B cell (primary cell): ENCODE measurements around the gene PPP3CA. TPM values are rescaled to one million over a fixed set of nuclear protein-coding genes. Genes with fewer than 3 reads are reported as not detected.

Experiments
- ATAC-seq: fragments of 200-7000 bp; cut with Tn5 transposase; one replicate; pipeline ENCODE4 v1.10.0; 2021; ENCODE audit warnings: low read depth, mild to moderate bottlenecking, moderate number of reproducible peaks, moderate library complexity
- CTCF ChIA-PET: fragments of 350-600 bp; sonication (Branson Sonifier 250); formaldehyde crosslinking; loops from one replicate; lab custom pipeline; 2021; ENCODE audit warnings: antibody characterized with exemption, inconsistent platforms; lab: Charles Lee
- POLR2A ChIA-PET: fragments of 350-600 bp; sonication (Branson Sonifier 250); formaldehyde crosslinking; loops from one replicate; lab custom pipeline; 2021; ENCODE audit warnings: antibody characterized with exemption; lab: Charles Lee
- DNase-seq: peaks from one replicate; pipeline ENCODE4 v3.0.0; 2013
- H2AFZ ChIP-seq: 2 replicates; pipeline ENCODE4 v1.6.1; 2012; ENCODE audit warnings: mild to moderate bottlenecking, low read depth, low read length; ENCODE audit not compliant: insufficient read depth, poor library complexity, severe bottlenecking
- H3K27ac ChIP-seq, 2 donors: 1 replicate in 1 of 2; 2 replicates in 1 of 2; pipeline ENCODE4 v1.5.1; 2012 to 2013; ENCODE audit warnings: low read length in 2 of 2, mild to moderate bottlenecking in 2 of 2, moderate library complexity in 1 of 2
- H3K27me3 ChIP-seq, 4 experiments: fragments of 200-600 bp in 1 of 4; sonication (generic) in 1 of 4; replicated peaks in 1 of 4; 1 replicate in 2 of 4; 2 replicates in 2 of 4; pipeline versions ENCODE4 v1.6.1 to v1.7.0; 2013 to 2016; ENCODE audit warnings: low read length in 3 of 4, mild to moderate bottlenecking in 2 of 4, mixed read lengths in 1 of 4, moderate library complexity in 1 of 4; ENCODE audit not compliant: insufficient read depth in 4 of 4, control insufficient read depth in 3 of 4; ENCODE audit errors: control extremely low read depth in 1 of 4
- H3K36me3 ChIP-seq, 2 experiments: replicated peaks in 1 of 2; 1 replicate in 1 of 2; 2 replicates in 1 of 2; pipeline versions ENCODE4 v1.6.1 to v1.7.1; 2013; ENCODE audit warnings: low read length in 1 of 2; ENCODE audit not compliant: insufficient read depth in 2 of 2, control insufficient read depth in 1 of 2; ENCODE audit errors: control extremely low read depth in 1 of 2, extremely low read depth in 1 of 2
- H3K4me1 ChIP-seq, 2 donors: fragments of 200-600 bp in 1 of 2; sonication (generic) in 1 of 2; 1 replicate in 1 of 2; 2 replicates in 1 of 2; pipeline versions ENCODE4 v1.5.1 to v1.6.1; 2013 to 2017; ENCODE audit warnings: low read length in 2 of 2; ENCODE audit not compliant: control insufficient read depth in 2 of 2, insufficient read depth in 2 of 2
- H3K4me2 ChIP-seq: replicated peaks from 2 replicates; pipeline ENCODE3; 2012; ENCODE audit warnings: mild to moderate bottlenecking, low read depth, low read length; ENCODE audit not compliant: poor library complexity, severe bottlenecking
- H3K4me3 ChIP-seq, 5 experiments: fragments of 200-600 bp in 1 of 5; sonication (generic) in 1 of 5; 1 replicate in 3 of 5; 2 replicates in 2 of 5; pipeline versions ENCODE4 v1.5.1 to v1.7.0; 2011 to 2016; ENCODE audit warnings: low read length in 4 of 5, mild to moderate bottlenecking in 4 of 5, low read depth in 2 of 5, control low read depth in 1 of 5, moderate library complexity in 1 of 5; ENCODE audit not compliant: insufficient read depth in 1 of 5; ENCODE audit errors: control extremely low read depth in 1 of 5, extremely low read depth in 1 of 5
- H3K79me2 ChIP-seq: fragments of 200-600 bp; sonication (generic); one replicate; pipeline ENCODE4 v1.6.0; 2016; ENCODE audit warnings: low read length; ENCODE audit not compliant: control insufficient read depth, insufficient read depth
- H3K9ac ChIP-seq: fragments of 200-600 bp; sonication (generic); 2 replicates; pipeline ENCODE4 v1.6.1; 2017; ENCODE audit warnings: mild to moderate bottlenecking, low read length, moderate library complexity
- H3K9me3 ChIP-seq, 3 donors: one replicate each; pipeline versions ENCODE4 v1.6.1 to v1.7.1; 2013; ENCODE audit warnings: low read length in 2 of 3; ENCODE audit not compliant: control insufficient read depth in 2 of 3, insufficient read depth in 1 of 3; ENCODE audit errors: control extremely low read depth in 1 of 3
- H4K20me1 ChIP-seq: 2 replicates; pipeline ENCODE4 v1.6.0; 2012; ENCODE audit warnings: mild to moderate bottlenecking, low read length; ENCODE audit not compliant: insufficient read depth, control insufficient read depth, poor library complexity, severe bottlenecking
- H3K27ac Mint-ChIP-seq: one replicate; pipeline ENCODE4 v1.8.0; 2021; ENCODE audit warnings: mixed read lengths
- H3K27me3 Mint-ChIP-seq: one replicate; pipeline ENCODE4 v1.8.0; 2021; ENCODE audit warnings: mixed read lengths
- H3K4me1 Mint-ChIP-seq: one replicate; pipeline ENCODE4 v1.8.0; 2021; ENCODE audit warnings: mixed read lengths
- H3K4me3 Mint-ChIP-seq: one replicate; pipeline ENCODE4 v1.8.0; 2021; ENCODE audit warnings: mixed read lengths
- H3K9me3 Mint-ChIP-seq: one replicate; pipeline ENCODE4 v1.8.0; 2022; ENCODE audit warnings: mixed read lengths; ENCODE audit not compliant: insufficient read depth
- CTCF ChIP-seq: fragments of 200-600 bp; IDR thresholded peaks from one replicate; pipeline ENCODE4 v1.8.0; 2022; ENCODE audit warnings: antibody characterized with exemption, mild to moderate bottlenecking
- EZH2 ChIP-seq: IDR thresholded peaks from 2 replicates; pipeline ENCODE4 v1.6.1; 2012; ENCODE audit warnings: borderline replicate concordance, low read depth, mild to moderate bottlenecking, moderate library complexity, low read length; ENCODE audit not compliant: insufficient read depth, poor library complexity, severe bottlenecking
- WGBS: methylation state at CpG from one replicate; pipeline ENCODE4 v1.1.5; 2013; ENCODE audit warnings: missing lambda C conversion rate; ENCODE audit not compliant: insufficient coverage; 5-methylcytosine and 5-hydroxymethylcytosine counted together
- intact Hi-C: fragments of 100-400 bp; cut with micrococcal nuclease; formaldehyde crosslinking; loops from one replicate; pipeline ENCODE4 v1.10.0; 2022
- polyA plus RNA-seq: library from polyadenylated mRNA; depleted of rRNA; stranded (reverse); fragments of >200 nt; gene quantifications from 2 replicates; pipeline ENCODE4 v1.2.3, GENCODE V29; 2012
- total RNA-seq, 2 donors: library from RNA; stranded (reverse); fragments of 120-200 nt in 1 of 2; gene quantifications; 1 replicate in 1 of 2; 2 replicates in 1 of 2; pipeline versions ENCODE4 v1.2.3 to v1.2.4, GENCODE V29; 2013 to 2022

Gene PPP3CA
- total and polyA plus RNA-seq, 2 donors (not counting 1 experiment from before 2014, with no cell fraction given) = 14.3 to 85.1 TPM

GRCh38 chr4:101136373-101137370, 210.7 kb downstream of the PPP3CA start:
- intact Hi-C loops = loop anchor here (2.0 kb wide), 1 partner anchor 14 kb away; no protein-coding TSS in a partner anchor
- no peak overlapping the region for H3K9ac ChIP-seq
- no peaks in the 10 kb centered on the region for H3K27me3 Mint-ChIP-seq

More at GRCh38 chr4:101136373-101137370, 210.7 kb downstream of the PPP3CA start:
- Histone ChIP-seq H2AFZ (no peak overlapping the region), H3K9me3 (no peaks in the 10 kb centered on the region), H3K27ac (no peak overlapping the region), H3K36me3 (no peaks in the 10 kb centered on the region), H4K20me1 (peaks cover 11% of the 10 kb centered on the region), H3K4me1 (peaks cover 37 to 41% of the 10 kb centered on the region in 2 donors), H3K27me3 (no peaks in the 10 kb centered on the region), H3K4me3 (peak overlapping the region in 1 of 5 experiments; percentile 45), H3K4me2 (peak overlapping the region; percentile 58), H3K79me2 (peaks cover 98% of the 10 kb centered on the region)
- ChIA-PET CTCF (interaction anchor here (1.0 kb wide), 1 partner anchor 10 kb away, joined by 3 read pairs; no protein-coding TSS in a partner anchor), POLR2A (interaction anchor here (0.6 to 0.7 kb wide), 2 partner anchors 212 to 1030 kb away, joined by 3 read pairs; no protein-coding TSS in a partner anchor)
- Mint-ChIP-seq H3K27ac (peak overlapping the region; percentile 58), H3K4me1 (peaks cover 82% of the 10 kb centered on the region), H3K4me3 (peak overlapping the region; percentile 70), H3K9me3 (no peaks in the 10 kb centered on the region)
- DNase-seq (no peak), ATAC-seq (no peak)
- 86% methylated on average over 5 of the region's 8 CpGs for WGBS
- TF ChIP-seq EZH2 (no peak), CTCF (no peak)
